ENCODE results near the gene YPEL4.

Gene YPEL4

GRCh38 chr11:57641011-57641807 lies 8.5 kb downstream of the YPEL4 start:
- Histone ChIP-seq H2AFZ (ENCODE audit: low read depth) (no peak overlapping the region), H3K4me2 (no peak overlapping the region), H3K9ac (no peak overlapping the region), H3K36me3 (ENCODE audit: insufficient read depth) (no peaks in the 10 kb centered on the region), H3K27me3 (ENCODE audit: insufficient read depth, low read depth) (peaks cover 3% of the 10 kb centered on the region), H3K4me1 (ENCODE audit: low read depth, poor library complexity, severe bottlenecking) (no peaks in the 10 kb centered on the region), H3K27ac (no peak overlapping the region), H3K4me3 (IDR thresholded peaks at IDR 0.05; ENCODE audit: insufficient read depth, low read depth, low read length) (no peak overlapping the region), H3K79me2 (ENCODE audit: insufficient read depth, low read depth) (no peaks in the 10 kb centered on the region), H4K20me1 (ENCODE audit: insufficient read depth) (no peaks in the 10 kb centered on the region)
- TF ChIP-seq CTCF (conservative IDR thresholded peaks at IDR 0.05; ENCODE audit: low read depth, low read length) = peak; percentile 57

DNA sequence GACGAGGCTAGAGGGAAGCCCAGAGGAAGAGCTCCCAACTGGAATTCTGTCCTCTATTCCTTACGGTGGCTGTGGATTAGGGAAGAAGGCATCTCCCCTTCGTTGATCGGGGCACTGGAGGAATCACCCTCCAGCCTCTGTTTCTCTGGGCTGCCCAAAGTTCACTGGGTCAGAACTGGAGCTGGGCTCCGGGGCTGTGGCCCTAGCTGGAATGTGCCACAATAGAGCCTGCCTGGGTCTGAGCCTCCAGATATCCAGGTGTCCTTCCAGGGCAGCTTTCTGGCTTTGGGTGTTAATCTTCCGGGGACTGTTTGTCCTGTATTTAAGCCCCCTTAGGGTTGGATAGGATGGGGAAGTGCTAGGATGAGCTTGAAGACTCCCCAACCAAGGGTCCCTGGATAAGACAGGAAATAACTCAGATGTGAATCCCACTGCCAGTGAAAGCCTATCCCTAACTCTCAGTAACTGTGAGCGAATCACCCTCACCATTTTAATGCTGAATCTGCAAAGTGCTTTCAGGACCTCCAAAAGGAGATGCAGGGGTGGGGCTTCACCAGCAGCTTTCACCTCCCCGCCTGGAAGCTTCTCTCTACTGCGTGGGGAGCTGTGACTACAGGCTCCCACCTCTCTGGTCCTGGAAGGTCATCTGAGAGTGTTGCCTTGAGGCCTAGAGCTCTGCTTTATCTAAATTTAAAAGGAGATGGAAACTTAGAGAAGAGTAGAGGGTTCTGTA lies 9.5 kb downstream of the YPEL4 start:
- Histone ChIP-seq H3K4me1 (ENCODE audit: low read depth, poor library complexity, severe bottlenecking) (no peaks in the 10 kb centered on the region), H3K79me2 (ENCODE audit: insufficient read depth, low read depth) (no peaks in the 10 kb centered on the region), H3K9ac (no peak overlapping the region), H3K27me3 (ENCODE audit: insufficient read depth, low read depth) (peaks cover 2% of the 10 kb centered on the region; the same call in 1 of the 2 replicates), H3K4me3 (IDR thresholded peaks at IDR 0.05; ENCODE audit: insufficient read depth, low read depth, low read length) (no peak overlapping the region), H3K27ac (no peak overlapping the region), H4K20me1 (ENCODE audit: insufficient read depth) (no peaks in the 10 kb centered on the region), H3K4me2 (no peak overlapping the region), H2AFZ (ENCODE audit: low read depth) (no peak overlapping the region), H3K36me3 (ENCODE audit: insufficient read depth) (no peaks in the 10 kb centered on the region)
- TF ChIP-seq CTCF (conservative IDR thresholded peaks at IDR 0.05; ENCODE audit: low read depth, low read length) = no peak

GRCh38 chr11:57639321-57640067 lies 10.2 kb downstream of the YPEL4 start:
- H3K4me2 ChIP-seq = no peak overlapping the region
- H4K20me1 ChIP-seq (ENCODE audit: insufficient read depth) = no peaks in the 10 kb centered on the region
- TF ChIP-seq CTCF (conservative IDR thresholded peaks at IDR 0.05; ENCODE audit: low read depth, low read length) = no peak
- H3K4me3 ChIP-seq (IDR thresholded peaks at IDR 0.05; ENCODE audit: insufficient read depth, low read depth, low read length) = no peak overlapping the region
- no peaks in the 10 kb centered on the region for H3K79me2 ChIP-seq (ENCODE audit: insufficient read depth, low read depth)
- H3K27me3 ChIP-seq (ENCODE audit: insufficient read depth, low read depth) = peaks cover 2% of the 10 kb centered on the region; the same call in 1 of the 2 replicates
- no peaks in the 10 kb centered on the region for H3K4me1 ChIP-seq (ENCODE audit: low read depth, poor library complexity, severe bottlenecking)
- no peak overlapping the region for H3K9ac ChIP-seq
- no peak overlapping the region for H2AFZ ChIP-seq (ENCODE audit: low read depth)
- H3K27ac ChIP-seq = no peak overlapping the region
- no peaks in the 10 kb centered on the region for H3K36me3 ChIP-seq (ENCODE audit: insufficient read depth)

- H3K79me2 ChIP-seq (ENCODE audit: insufficient read depth, low read depth) = no peaks in the 10 kb centered on the region
- no peaks in the 10 kb centered on the region for H4K20me1 ChIP-seq (ENCODE audit: insufficient read depth)
- no peak overlapping the region for H3K27ac ChIP-seq
- no peak overlapping the region for H3K4me2 ChIP-seq
- H3K27me3 ChIP-seq (ENCODE audit: insufficient read depth, low read depth) = 0 out of 2 replicates have a peak, but pooled peaks cover 2% of the 10 kb centered on the region
- H3K36me3 ChIP-seq (ENCODE audit: insufficient read depth) = no peaks in the 10 kb centered on the region
- no peak overlapping the region for H3K4me3 ChIP-seq (IDR thresholded peaks at IDR 0.05; ENCODE audit: insufficient read depth, low read depth, low read length)
- no peak overlapping the region for H3K9ac ChIP-seq
- no peaks in the 10 kb centered on the region for H3K4me1 ChIP-seq (ENCODE audit: low read depth, poor library complexity, severe bottlenecking)
- TF ChIP-seq CTCF (conservative IDR thresholded peaks at IDR 0.05; ENCODE audit: low read depth, low read length) = no peak
- no peak overlapping the region for H2AFZ ChIP-seq (ENCODE audit: low read depth)
Measured at GRCh38 chr11:57638811-57639320, 10.8 kb downstream of the YPEL4 start.
